Ishikawa (cell line): ENCODE data around the gene PPP1R1C.

Experiments used
- CEBPB ChIP-seq: IDR thresholded peaks from 2 replicates; pipeline ENCODE4 v1.6.1; 2012
- CREB1 ChIP-seq: IDR thresholded peaks from 2 replicates; pipeline ENCODE4 v1.6.1; 2012; ENCODE audit warnings: low read depth
- EGR1 ChIP-seq: IDR thresholded peaks from 2 replicates; pipeline ENCODE4 v1.6.1; 2012
- EP300 ChIP-seq: IDR thresholded peaks from 2 replicates; pipeline ENCODE4 v1.6.1; 2012; ENCODE audit warnings: borderline replicate concordance
- FOXM1 ChIP-seq: IDR thresholded peaks from 2 replicates; pipeline ENCODE4 v1.6.1; 2012; ENCODE audit warnings: low read depth, borderline replicate concordance
- NFIC ChIP-seq: IDR thresholded peaks from 2 replicates; pipeline ENCODE4 v1.6.1; 2012
- RAD21 ChIP-seq: IDR thresholded peaks from 2 replicates; pipeline ENCODE4 v1.6.1; 2012; ENCODE audit warnings: low read depth
- REST ChIP-seq: IDR thresholded peaks from 2 replicates; pipeline ENCODE4 v1.6.1; 2012; ENCODE audit warnings: low read depth, mild to moderate bottlenecking
- TAF1 ChIP-seq: IDR thresholded peaks from 2 replicates; pipeline ENCODE4 v1.6.1; 2012; ENCODE audit warnings: low read depth, mild to moderate bottlenecking
- TCF12 ChIP-seq: IDR thresholded peaks from 2 replicates; pipeline ENCODE4 v1.6.1; 2012; ENCODE audit warnings: low read depth
- TEAD4 ChIP-seq: IDR thresholded peaks from 2 replicates; pipeline ENCODE4 v1.6.1; 2012
- USF1 ChIP-seq: IDR thresholded peaks from 2 replicates; pipeline ENCODE4 v1.6.1; 2012
- YY1 ChIP-seq: IDR thresholded peaks from 2 replicates; pipeline ENCODE4 v1.6.1; 2012; ENCODE audit warnings: low read depth
- ZBTB7A ChIP-seq: IDR thresholded peaks from 2 replicates; pipeline ENCODE4 v1.6.1; 2012; ENCODE audit warnings: low read depth
- TF ChIP-seq, protein P1 (sequence below): IDR thresholded peaks from 2 replicates; pipeline ENCODE4 v1.6.1; 2012

Gene PPP1R1C

DNA sequence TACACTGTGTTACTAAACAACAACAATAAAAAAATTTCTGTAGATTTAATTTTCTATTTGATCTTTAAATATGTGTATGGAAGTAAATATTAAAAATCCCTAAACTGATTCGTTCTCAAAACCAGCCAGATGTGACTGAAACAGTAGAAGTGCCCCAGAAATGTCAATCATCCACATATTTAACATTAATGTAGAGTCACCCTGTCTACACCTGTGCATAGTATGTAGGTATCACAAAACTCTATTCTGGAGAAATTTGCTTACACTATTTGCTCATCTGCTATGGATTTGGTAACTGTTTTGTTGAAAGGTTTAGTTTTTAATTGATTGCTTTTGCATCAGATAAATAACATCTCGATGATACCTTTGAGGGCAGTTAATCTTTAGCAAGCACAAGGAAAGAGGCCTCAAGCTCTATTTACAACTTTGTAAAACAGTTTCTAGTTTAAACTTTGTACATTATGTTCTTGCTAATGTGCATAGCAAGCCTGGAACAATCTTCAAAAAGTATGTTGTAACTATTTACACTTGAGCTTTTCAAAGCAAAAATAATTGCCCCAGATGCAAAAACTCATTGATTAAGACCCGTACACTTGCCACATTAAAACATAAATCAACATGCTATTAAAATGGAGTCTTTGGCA, 76.8 kb downstream of the PPP1R1C start:
- no peak for TF ChIP-seq CREB1

DNA sequence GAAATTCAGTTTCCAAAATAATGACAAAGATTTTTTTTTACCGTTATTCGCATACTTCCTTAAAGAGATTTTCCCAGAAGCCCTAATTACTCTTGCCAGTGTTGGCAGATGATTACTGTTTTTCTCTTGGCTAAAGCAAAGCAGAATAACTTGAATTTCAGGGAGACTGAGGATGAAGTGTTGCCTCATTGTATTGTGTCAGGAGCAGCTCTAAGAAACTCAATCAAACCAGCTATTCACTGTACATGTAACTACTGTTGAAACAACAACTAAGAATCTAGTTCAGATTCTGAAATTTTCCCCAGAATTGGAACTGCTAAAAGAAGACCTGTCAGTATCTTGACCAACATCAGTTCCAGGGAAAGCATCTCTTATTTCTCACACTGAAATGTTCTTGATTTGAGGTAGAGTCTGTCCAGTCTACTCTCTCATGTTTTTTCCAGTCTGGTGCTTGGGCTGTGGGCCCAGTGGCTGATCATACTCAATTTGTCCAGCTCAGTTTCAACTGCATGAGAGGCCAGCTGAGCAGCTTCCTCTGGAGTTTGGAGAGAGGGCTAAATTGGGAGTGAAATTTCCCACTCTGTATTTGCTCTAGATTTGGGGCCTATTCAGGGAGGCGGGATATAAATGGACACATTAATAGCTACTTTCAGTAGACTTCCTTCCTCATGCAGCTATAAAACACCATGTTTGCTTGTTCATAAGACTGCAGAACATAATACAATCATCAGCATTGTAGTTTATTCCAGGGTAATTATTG, 78.5 kb downstream of the PPP1R1C start:
- TF ChIP-seq YY1 (no peak), ZBTB7A (no peak), TCF12 (no peak), CEBPB (no peak), NFIC (no peak), TEAD4 (no peak), CREB1 (no peak), EGR1 (no peak), USF1 (no peak), EP300 (no peak), RAD21 (no peak), FOXM1 (no peak), REST (no peak), TAF1 (no peak)
- TF ChIP-seq, protein P1, sequence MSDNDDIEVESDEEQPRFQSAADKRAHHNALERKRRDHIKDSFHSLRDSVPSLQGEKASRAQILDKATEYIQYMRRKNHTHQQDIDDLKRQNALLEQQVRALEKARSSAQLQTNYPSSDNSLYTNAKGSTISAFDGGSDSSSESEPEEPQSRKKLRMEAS = no peak

DNA sequence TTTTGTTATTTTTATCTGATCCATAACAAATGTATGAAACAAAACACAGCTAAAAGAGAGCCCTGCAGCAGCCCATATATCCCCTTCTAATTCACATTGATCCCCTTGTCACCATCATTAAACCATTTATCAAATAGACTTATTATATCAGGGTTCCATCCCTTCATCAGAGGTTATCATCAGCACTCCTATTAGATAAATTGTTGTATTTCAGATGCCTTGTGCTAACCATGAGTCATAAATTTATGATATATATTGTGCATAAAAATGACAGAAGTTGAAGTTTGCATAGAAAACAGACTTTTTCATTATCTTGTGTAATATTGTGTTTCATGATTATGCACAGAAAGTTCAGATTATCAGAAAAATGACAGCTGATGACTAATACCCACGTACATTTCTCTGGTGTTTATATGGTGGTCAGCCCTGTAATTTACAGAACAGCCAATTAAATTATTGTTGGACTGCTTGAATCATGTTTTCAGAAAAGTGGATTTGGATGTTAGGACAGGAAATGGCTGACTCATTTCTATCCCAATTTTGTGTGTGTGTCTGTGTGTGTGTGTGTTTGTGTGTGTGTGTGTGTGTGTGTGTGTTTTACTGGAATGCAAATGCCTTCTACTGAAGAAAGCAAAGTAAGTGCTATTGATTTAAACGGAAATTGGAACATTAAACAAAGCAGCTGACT, 80.9 kb downstream of the PPP1R1C start:
- TF ChIP-seq ZBTB7A = no peak
- TF ChIP-seq USF1 = no peak
- TF ChIP-seq CREB1 = no peak
- no peak for TF ChIP-seq CEBPB
- no peak for TF ChIP-seq FOXM1
- TF ChIP-seq TCF12 = no peak
- no peak for TF ChIP-seq TEAD4
- TF ChIP-seq EP300 = no peak
- no peak for TF ChIP-seq YY1
- TF ChIP-seq, protein P1 = no peak
- TF ChIP-seq RAD21 = no peak
- no peak for TF ChIP-seq REST
- no peak for TF ChIP-seq NFIC
- TF ChIP-seq EGR1 = no peak
- no peak for TF ChIP-seq TAF1

DNA sequence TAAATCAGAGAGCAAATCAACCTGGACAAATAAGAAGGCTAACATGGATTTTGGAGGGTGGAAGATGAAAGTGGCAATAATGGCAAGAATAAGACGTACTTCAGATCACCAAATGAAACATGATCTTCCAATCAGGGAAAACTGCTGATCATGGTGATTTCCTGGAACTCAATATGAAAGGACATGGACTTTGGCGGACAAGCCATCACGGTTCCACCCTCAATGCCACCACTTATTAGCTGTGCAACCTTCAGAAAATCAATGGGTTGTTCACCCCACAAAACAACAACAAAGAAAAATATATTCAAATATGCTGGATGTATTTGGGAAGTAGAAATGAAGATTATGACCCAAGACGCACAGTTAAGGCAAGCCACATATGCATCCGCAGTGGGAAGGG, 81.7 kb downstream of the PPP1R1C start:
- TF ChIP-seq EP300 = no peak
- no peak for TF ChIP-seq EGR1

- TF ChIP-seq ZBTB7A = no peak
- TF ChIP-seq TCF12 = no peak
- no peak for TF ChIP-seq REST
- TF ChIP-seq FOXM1 = no peak
- TF ChIP-seq TAF1 = no peak
- no peak for TF ChIP-seq RAD21
- TF ChIP-seq, protein P1 = no peak
- TF ChIP-seq CEBPB = no peak
- no peak for TF ChIP-seq NFIC
- no peak for TF ChIP-seq TEAD4
- TF ChIP-seq USF1 = no peak
- TF ChIP-seq CREB1 = no peak
- no peak for TF ChIP-seq EP300
- TF ChIP-seq EGR1 = no peak
- no peak for TF ChIP-seq YY1
Measured at GRCh38 chr2:182068811-182069210, 83.2 kb downstream of the PPP1R1C start.
